ENCODE measurements around the gene NFATC1. TPM values are rescaled to one million over a fixed set of nuclear protein-coding genes. Genes with fewer than 3 reads are reported as not detected.
"Not testable (repeated sequence)": the region's sequence is repeated elsewhere in the genome, so short reads cannot be mapped to it uniquely, and the experiment has no call there.

The NFATC1 gene
- total RNA-seq, 2 experiments from 2014 or later, result 94.2 to 98.5 TPM

DNA sequence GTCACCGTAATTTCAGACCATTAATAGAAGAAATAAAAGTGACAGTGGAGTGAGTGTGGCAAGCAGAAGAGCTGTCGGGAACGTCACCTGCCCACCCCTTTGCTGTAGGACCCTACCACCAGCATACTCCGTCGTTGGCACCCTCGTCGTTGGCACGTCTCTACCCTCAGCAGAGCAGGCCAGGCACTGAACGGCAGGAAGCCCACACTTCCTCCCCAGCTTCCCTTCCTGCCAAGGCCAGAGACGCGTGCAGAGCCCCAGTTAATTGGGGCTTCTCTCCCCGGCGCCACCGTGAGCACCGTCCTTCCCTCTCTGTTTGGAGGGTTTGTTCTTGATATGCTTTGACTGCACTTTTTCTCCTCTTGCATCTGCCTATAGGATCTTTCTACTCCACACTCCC, 27.0 kb upstream of the NFATC1 start:
- Mint-ChIP-seq H3K4me3 (no peak overlapping the region), H3K27ac (peak overlapping the region; percentile 42), H3K9me3 (no peaks in the 10 kb centered on the region), H3K36me3 (peaks cover 11% of the 10 kb centered on the region), H3K27me3 (no peaks in the 10 kb centered on the region), H3K4me1 (peaks cover 24% of the 10 kb centered on the region)
- DNase-seq, result no peak

DNA sequence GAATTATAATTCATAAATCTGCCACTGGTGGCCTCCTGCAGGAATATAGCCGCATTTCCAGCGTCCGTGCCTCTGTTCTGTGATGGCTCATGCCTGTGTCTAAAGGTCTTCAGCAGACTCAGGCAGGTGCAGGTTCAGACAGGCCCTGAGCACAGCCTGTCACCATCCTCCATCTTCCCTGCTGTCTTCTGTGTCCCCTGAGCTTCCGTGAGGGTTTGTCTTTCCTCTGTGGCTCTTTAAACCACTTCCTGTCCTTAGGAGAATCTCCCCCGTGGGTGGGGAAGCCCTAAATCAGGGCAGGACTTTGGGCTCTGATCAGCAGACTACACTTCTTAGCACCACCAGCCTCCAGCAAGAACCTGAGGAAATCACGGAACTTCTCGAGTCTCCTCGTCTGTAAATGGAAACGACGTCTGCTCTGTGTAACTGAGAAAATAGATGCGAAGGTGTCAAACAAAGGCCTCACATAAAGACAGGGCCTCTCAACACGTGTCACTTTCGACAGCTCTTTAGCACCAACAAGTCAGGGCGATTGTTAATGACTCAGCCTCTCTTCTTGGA, 24.1 kb upstream of the NFATC1 start:
- DNase-seq, result peak; percentile 32
- peaks cover 24% of the 10 kb centered on the region for H3K4me1 Mint-ChIP-seq
- H3K27ac Mint-ChIP-seq, result peak overlapping the region; percentile 81
- H3K27me3 Mint-ChIP-seq, result no peaks in the 10 kb centered on the region
- H3K4me3 Mint-ChIP-seq, result no peak overlapping the region
- peaks cover 11% of the 10 kb centered on the region for H3K36me3 Mint-ChIP-seq
- no peaks in the 10 kb centered on the region for H3K9me3 Mint-ChIP-seq

DNA sequence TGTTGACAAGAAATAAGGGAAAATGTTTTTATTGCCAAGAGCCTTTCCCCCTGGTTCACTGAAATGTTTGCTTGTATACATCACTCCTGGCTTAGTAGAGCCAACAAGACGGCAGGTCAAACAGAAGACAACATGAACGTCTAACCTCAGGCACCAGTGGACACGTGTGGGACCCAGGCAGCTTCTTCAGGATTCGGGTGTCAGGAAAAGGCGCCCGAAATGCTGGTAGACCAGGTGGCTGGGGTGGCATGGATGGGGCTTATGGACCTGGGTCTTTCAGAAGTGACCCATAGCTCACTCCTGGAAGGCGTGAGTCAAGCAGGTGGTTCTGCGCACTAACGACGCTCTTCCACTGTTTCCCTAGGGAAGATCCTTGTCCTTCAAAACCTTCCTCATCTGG, 23.3 kb upstream of the NFATC1 start:
- H3K36me3 Mint-ChIP-seq, result peaks cover 11% of the 10 kb centered on the region
- DNase-seq, result no peak
- H3K9me3 Mint-ChIP-seq, result no peaks in the 10 kb centered on the region
- H3K27me3 Mint-ChIP-seq, result no peaks in the 10 kb centered on the region
- no peak overlapping the region for H3K4me3 Mint-ChIP-seq
- no peak overlapping the region for H3K27ac Mint-ChIP-seq
- peaks cover 24% of the 10 kb centered on the region for H3K4me1 Mint-ChIP-seq

DNA sequence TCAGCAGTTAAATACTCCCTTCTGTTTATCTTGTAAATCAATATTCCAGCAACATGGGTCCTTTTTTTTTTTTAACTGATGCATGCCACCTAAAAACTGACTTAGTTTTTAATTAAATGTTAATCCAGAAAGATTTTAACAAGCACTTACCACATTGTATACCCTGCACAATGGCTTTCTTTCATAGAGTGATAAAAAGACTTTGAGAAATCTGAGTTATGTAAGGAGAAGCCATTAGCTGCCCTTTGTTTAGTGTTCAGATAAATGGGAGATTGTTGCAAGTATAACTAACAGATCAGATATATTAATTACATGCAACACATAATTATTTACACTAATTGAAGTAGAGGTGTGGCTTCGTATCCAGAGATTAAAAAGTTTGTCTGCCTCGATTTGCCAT, 22.7 kb upstream of the NFATC1 start:
- H3K4me3 Mint-ChIP-seq, result no peak overlapping the region
- H3K36me3 Mint-ChIP-seq, result peaks cover 11% of the 10 kb centered on the region

DNA sequence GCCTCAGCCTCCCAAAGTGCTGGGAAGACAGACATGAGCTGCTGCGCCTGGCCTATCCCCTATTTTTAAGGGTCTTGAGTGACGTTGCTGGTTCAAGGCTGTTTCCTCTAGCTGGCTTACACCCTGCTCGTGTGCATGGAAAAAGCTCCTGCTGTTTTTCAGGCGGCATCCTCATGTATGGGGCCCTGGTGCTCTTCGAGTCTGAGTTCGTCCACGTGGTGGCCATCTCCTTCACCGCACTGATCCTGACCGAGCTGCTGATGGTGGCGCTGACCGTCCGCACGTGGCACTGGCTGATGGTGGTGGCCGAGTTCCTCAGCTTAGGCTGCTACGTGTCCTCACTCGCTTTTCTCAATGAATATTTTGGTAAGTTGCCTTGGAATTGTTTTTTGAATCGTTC, 22.0 kb upstream of the NFATC1 start:
- peaks cover 11% of the 10 kb centered on the region for H3K36me3 Mint-ChIP-seq

More for the DNA sequence above, 22.7 kb upstream of the NFATC1 start:
- Mint-ChIP-seq H3K4me1 (peaks cover 24% of the 10 kb centered on the region), H3K9me3 (no peaks in the 10 kb centered on the region), H3K27me3 (no peaks in the 10 kb centered on the region), H3K27ac (no peak overlapping the region)
- no peak for DNase-seq

DNA sequence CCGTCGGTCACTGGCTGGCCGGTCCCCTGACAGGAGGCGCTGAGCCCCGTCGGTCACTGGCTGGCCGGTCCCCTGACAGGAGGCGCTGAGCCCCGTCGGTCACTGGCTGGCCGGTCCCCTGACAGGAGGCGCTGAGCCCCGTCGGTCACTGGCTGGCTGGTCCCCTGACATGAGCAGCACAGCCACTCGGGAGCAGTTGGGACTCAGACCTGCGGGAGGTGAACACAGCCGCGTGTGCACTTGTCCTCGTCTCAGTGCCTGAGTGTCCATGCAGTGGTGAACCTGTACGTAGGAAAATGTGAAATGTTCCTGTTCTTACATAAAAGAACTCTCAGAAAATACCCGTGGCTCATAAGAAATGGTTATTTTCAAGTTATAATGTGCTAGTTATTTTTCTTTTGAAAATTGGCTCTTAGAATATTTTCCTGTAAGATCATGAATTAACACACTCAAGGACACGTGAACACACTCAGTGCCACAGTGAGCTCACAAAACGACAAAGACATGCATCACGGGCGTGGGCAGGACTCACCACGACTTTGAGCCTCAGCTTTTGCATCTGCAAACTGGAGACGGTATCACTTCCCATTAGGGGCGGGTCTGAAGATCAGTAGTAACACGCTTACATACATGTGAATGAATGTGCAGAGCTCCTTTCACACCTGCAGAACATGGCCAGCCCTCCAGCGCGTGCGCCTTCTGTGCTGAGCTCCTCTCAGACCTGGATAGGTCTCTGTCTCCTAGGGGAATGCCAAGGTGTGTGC, 21.1 kb upstream of the NFATC1 start:
- H3K36me3 Mint-ChIP-seq, result peaks cover 9% of the 10 kb centered on the region
- no peaks in the 10 kb centered on the region for H3K27me3 Mint-ChIP-seq
- H3K4me1 Mint-ChIP-seq, result peaks cover 20% of the 10 kb centered on the region
- no peak overlapping the region for H3K4me3 Mint-ChIP-seq
- DNase-seq, result no peak
- no peaks in the 10 kb centered on the region for H3K9me3 Mint-ChIP-seq
- H3K27ac Mint-ChIP-seq, result peak overlapping the region; percentile 16

More for the DNA sequence above, 22.0 kb upstream of the NFATC1 start:
- peaks cover 17% of the 10 kb centered on the region for H3K4me1 Mint-ChIP-seq
- no peak overlapping the region for H3K4me3 Mint-ChIP-seq
- H3K27ac Mint-ChIP-seq, result no peak overlapping the region
- no peaks in the 10 kb centered on the region for H3K9me3 Mint-ChIP-seq
- no peaks in the 10 kb centered on the region for H3K27me3 Mint-ChIP-seq
- DNase-seq, result no peak

DNA sequence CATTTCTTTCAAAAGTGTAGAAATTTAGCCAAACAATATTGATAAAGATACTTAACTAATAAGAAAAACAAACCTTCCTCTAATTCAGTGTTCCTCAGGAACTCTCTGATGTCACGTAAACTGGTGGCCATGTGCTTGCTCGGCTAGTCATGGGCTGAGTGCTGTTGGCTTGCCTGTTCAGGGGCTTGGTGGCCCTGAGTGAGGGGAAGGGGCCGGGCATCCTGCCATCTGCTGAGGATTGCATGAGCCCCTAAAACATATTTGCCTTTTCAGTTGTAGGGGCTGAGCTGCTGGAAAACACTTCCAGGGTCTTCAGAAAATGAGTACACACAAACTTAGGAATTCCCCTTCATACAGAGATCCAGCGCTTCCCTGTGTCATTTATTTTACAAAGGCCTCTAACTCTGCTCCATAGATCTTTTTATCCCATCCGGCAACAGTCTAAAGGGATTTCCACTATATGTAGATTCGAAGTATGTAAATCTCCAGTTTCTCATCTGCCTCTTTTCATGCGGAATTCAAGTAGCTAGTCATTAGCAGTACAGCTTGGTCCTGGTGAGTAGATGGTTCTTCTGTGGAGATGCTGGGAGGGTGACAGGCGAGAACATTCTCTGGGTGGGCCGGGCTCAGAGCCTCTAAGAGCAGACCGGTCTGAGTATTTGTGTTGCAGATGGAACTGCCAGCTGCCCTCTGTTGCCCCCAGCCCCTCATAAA, 20.1 kb upstream of the NFATC1 start:
- peaks cover 16% of the 10 kb centered on the region for H3K4me1 Mint-ChIP-seq
- H3K36me3 Mint-ChIP-seq, result peaks cover 4% of the 10 kb centered on the region
- H3K4me3 Mint-ChIP-seq, result no peak overlapping the region
- H3K27ac Mint-ChIP-seq, result no peak overlapping the region
- H3K27me3 Mint-ChIP-seq, result no peaks in the 10 kb centered on the region
- no peak for DNase-seq
- H3K9me3 Mint-ChIP-seq, result no peaks in the 10 kb centered on the region

DNA sequence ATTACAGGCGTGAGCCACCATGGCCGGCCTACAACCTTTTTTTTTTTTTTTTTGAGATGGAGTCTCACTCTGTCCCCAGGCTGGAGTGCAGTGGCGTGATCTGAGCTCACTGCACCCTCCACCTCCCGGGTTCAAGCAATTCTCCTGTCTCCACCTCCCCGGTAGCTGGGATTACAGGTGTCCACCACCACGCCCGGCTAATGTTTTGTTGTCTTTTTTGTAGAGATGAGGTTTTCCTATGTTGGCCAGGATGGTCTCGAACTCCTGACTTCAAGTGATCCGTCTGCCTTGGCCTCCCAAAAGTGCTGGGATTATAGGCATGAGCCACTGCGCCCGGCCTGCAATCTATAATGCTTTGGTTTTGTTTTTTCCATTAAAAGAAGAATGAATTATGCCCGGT, 19.1 kb upstream of the NFATC1 start:
- H3K36me3 Mint-ChIP-seq, H3K4me1 Mint-ChIP-seq, H3K4me3 Mint-ChIP-seq, DNase-seq, H3K27me3 Mint-ChIP-seq, H3K9me3 Mint-ChIP-seq: not testable (repeated sequence)
- H3K27ac Mint-ChIP-seq, result peak overlapping the region; percentile 38

DNA sequence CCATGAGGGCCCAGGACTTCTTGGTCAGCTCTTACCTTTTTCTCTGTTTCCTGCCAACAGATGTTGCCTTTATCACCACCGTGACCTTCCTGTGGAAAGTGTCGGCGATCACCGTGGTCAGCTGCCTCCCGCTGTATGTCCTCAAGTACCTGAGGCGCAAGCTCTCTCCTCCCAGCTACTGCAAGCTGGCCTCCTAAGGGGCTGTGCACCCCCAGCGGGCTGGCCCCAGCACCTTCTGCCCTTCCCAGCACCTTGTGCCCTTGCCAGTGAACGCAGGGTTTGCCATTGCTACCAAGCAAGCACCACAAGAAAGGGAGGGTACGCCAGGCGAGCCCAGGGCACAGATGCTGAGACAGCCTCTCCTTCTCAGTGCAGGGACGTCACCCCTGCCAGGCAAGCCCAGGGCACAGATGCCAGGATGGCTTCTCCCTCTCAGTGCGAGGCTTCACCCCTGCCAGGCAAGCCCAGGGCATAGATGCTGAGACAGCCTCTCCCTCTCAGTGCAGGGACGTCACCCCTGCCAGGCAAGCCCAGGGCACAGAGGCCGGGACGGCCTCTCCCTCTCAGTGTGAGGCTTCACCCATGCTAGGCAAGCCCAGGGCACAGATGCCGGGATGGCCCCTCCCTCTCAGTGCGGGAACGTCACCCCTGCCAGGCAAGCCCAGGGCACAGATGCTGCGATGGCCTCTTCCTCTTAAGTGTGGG, 18.4 kb upstream of the NFATC1 start:
- Mint-ChIP-seq H3K9me3 (no peaks in the 10 kb centered on the region), H3K36me3 (no peaks in the 10 kb centered on the region), H3K4me3 (no peak overlapping the region), H3K27ac (no peak overlapping the region), H3K4me1 (peaks cover 5% of the 10 kb centered on the region), H3K27me3 (no peaks in the 10 kb centered on the region)
- no peak for DNase-seq

DNA sequence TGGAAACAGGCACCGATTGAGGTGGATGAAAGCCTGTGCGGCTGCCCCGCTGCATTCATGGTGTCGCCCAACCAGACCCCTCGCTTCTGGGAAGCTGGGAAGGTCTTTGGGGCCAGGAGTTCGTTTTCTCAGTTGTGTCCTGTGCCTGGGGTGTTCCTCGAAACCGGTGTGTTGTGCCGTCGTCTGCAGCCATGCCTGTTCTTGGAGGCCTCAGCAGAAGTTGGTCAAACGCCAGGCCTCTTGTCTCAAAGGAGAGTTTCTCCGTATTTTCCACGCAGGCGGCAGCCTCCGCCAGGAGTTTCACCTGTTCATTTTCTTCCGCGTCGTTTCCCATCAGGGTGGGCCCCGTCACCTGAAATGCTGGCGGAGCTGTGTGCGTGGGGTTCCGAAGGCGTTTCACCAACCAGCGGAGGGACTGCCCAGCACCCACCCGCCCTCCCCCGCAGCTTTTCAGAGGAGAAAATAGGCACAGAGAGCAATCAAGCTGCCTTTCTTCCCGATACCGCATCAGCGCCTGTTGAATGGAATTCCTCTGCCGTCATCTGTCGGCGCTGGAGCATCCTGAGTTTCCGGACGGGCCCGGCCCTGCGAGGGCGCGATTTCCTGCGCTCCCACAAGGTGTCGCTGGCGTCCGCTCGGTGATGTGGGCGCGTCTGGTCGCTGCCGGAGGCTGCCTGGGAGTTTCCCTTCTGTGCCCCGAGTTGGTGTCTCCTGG, 17.0 kb upstream of the NFATC1 start:
- Mint-ChIP-seq H3K27ac (no peak overlapping the region), H3K27me3 (no peaks in the 10 kb centered on the region), H3K9me3 (no peaks in the 10 kb centered on the region), H3K36me3 (no peaks in the 10 kb centered on the region), H3K4me3 (no peak overlapping the region), H3K4me1 (peaks cover 5% of the 10 kb centered on the region)
- DNase-seq, result peak; percentile 78

DNA sequence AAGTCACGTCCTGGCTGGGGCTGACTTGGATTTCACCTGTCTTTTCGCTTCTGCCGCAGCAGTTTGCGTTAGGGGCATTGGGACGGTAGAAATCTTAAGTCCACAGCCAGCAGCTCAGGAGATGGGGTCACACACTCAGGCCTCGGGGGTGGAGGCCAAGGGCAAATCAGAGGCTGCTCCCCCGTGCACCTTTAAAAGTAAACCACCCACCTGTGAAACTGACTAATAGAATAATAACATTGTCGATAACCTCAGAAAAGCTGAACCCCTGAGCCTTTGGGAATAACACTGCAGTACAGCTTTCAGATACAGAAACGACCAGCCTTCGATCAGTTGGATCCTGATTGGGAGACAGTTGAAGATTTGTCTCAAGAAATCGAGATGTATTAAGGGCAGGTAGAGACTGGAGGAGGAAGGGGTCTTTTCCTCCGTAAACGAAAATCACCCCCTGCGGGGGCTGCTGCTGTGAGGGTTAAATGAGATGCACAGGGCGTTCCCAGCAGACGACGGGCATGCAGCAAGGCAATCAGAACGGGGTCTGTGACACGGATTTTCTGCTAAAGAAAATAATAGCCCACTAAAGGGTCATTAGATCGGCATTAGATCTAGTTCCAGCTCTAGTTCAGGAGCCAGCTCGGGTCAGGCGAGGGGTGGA, 16.4 kb upstream of the NFATC1 start:
- Mint-ChIP-seq H3K9me3 (no peaks in the 10 kb centered on the region), H3K4me3 (no peak overlapping the region), H3K27me3 (no peaks in the 10 kb centered on the region)

DNA sequence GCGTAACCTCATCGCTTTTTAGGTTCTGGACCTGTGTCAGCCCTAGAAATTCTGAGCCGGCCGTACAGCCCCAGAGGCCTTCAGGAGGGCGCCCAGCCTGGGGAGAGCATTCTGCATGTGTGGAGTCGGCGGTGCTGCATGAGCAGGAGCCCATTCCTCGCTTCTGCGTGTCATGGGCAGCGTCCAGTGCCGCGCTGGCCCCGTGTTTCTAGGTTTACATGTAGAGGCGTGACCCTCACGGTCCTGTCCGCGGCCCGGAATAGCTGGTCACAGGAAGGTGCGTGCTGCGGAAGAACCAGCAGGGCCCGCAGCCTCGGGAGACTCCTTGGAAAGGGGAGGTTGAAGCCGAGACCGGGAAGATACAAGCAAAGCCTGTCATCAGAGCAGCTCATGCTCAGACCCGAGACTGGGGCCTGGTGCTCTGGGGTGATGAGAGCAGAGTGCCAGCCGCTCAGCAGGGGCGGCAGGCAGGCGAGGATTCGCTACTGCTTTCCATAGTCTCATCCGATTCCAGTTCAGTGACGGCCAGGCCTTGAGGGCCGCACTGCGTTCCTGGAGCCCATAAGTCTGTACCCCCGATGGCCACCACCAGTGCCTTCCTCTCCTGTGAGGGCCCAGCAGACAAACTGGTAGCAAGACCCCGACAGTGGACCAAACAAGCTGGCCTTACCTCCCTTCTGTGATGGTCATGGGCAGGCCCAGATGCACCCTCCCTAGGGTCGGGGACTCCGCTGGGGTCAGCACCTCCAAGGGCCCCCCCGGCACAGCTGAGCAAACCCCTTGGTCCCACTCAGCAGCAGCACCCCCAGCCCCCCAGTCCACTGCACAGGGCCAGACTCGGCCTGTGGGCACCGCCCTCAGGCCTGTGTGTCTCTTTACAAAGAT, 15.6 kb upstream of the NFATC1 start:
- no peaks in the 10 kb centered on the region for H3K9me3 Mint-ChIP-seq
- H3K4me3 Mint-ChIP-seq, result no peak overlapping the region
- no peaks in the 10 kb centered on the region for H3K27me3 Mint-ChIP-seq
- peaks cover 5% of the 10 kb centered on the region for H3K4me1 Mint-ChIP-seq
- H3K27ac Mint-ChIP-seq, result no peak overlapping the region
- DNase-seq, result no peak
- H3K36me3 Mint-ChIP-seq, result no peaks in the 10 kb centered on the region

More for the DNA sequence above, 16.4 kb upstream of the NFATC1 start:
- Mint-ChIP-seq H3K4me1 (peaks cover 5% of the 10 kb centered on the region), H3K27ac (no peak overlapping the region), H3K36me3 (no peaks in the 10 kb centered on the region)
- DNase-seq, result no peak

Data from activated naive CD8-positive, alpha-beta T cell treated with anti-CD3 and anti-CD28 coated beads for 36 hours (primary cell).